IMR-90 (cell line): Measurements from ENCODE around the gene TBC1D4. TPM values are rescaled to one million over a fixed set of nuclear protein-coding genes. Genes with fewer than 3 reads are reported as not detected.
A peak's percentile ranks its signal among the peaks of the same experiment; 100 is the strongest.

Experiments used
- ATAC-seq: fragments of 200-7000 bp; cut with Tn5 transposase; 2 replicates; pipeline ENCODE4 v1.9.1; 2020; ENCODE audit warnings: low read depth, mild to moderate bottlenecking, moderate library complexity
- BruUV-seq: library from RNA; stranded (reverse); fragments of 400-500 nt; replicated peaks from 2 replicates; lab custom pipeline; 2021; lab: Mats Ljungman, UMichigan
- CTCF ChIA-PET: fragments of 300-600 bp; formaldehyde crosslinking; extraction: SDS; loops from one replicate; lab custom pipeline; 2021; ENCODE audit warnings: antibody characterized with exemption; lab: Yijun Ruan, JAX
- POLR2A ChIA-PET: fragments of 300-600 bp; sonication (Branson Sonifier 250); formaldehyde crosslinking; loops from one replicate; lab custom pipeline; 2022; ENCODE audit warnings: antibody characterized with exemption; ENCODE audit not compliant: unreplicated experiment; lab: Charles Lee
- DNase-seq: peaks from one replicate; pipeline ENCODE4 v3.0.0; 2013
- H2AFZ ChIP-seq: replicated peaks from 2 replicates; pipeline ENCODE3; 2013; ENCODE audit warnings: low read length, mild to moderate bottlenecking; ENCODE audit not compliant: poor library complexity
- H2AK5ac ChIP-seq: 2 replicates; pipeline ENCODE4 v1.6.1; 2013; ENCODE audit warnings: low read depth, low read length, inconsistent platforms
- H2AK9ac ChIP-seq: replicated peaks from 2 replicates; pipeline ENCODE3; 2013; ENCODE audit warnings: mild to moderate bottlenecking, low read depth, low read length, moderate library complexity; ENCODE audit not compliant: poor library complexity
- H2BK120ac ChIP-seq: 2 replicates; pipeline ENCODE4 v1.6.1; 2013; ENCODE audit warnings: low read depth, low read length, inconsistent platforms
- H2BK15ac ChIP-seq: 3 replicates; pipeline ENCODE4 v1.6.1; 2013; ENCODE audit warnings: low read depth, low read length, inconsistent platforms
- H2BK20ac ChIP-seq: 2 replicates; pipeline ENCODE4 v1.6.1; 2013; ENCODE audit warnings: low read depth, mild to moderate bottlenecking, inconsistent platforms, low read length, moderate library complexity
- H2BK5ac ChIP-seq: 2 replicates; pipeline ENCODE4 v1.6.1; 2013; ENCODE audit warnings: mild to moderate bottlenecking, low read depth, low read length, inconsistent platforms; ENCODE audit not compliant: poor library complexity, severe bottlenecking
- H3K14ac ChIP-seq: replicated peaks from 2 replicates; pipeline ENCODE4 v1.6.1; 2013; ENCODE audit warnings: low read depth, low read length, inconsistent platforms
- H3K18ac ChIP-seq: 2 replicates; pipeline ENCODE4 v1.6.1; 2013; ENCODE audit warnings: low read depth, low read length, control low read depth
- H3K23ac ChIP-seq: 2 replicates; pipeline ENCODE4 v1.6.1; 2013; ENCODE audit warnings: low read depth, low read length, inconsistent platforms
- H3K27ac ChIP-seq: 2 replicates; pipeline ENCODE4 v1.5.1; 2013; ENCODE audit warnings: mild to moderate bottlenecking, control low read depth, low read length; ENCODE audit not compliant: insufficient read depth
- H3K27me3 ChIP-seq: 2 replicates; pipeline ENCODE4 v1.6.1; 2013; ENCODE audit warnings: low read length; ENCODE audit not compliant: control insufficient read depth, insufficient read depth
- H3K36me3 ChIP-seq: 2 replicates; pipeline ENCODE4 v1.6.1; 2013; ENCODE audit warnings: low read length, mixed read lengths; ENCODE audit not compliant: control insufficient read depth, insufficient read depth
- H3K4ac ChIP-seq: 2 replicates; pipeline ENCODE4 v1.6.1; 2013; ENCODE audit warnings: low read depth, low read length, inconsistent platforms
- H3K4me1 ChIP-seq: 2 replicates; pipeline ENCODE4 v1.6.1; 2013; ENCODE audit warnings: low read length, mixed read lengths; ENCODE audit not compliant: control insufficient read depth, insufficient read depth
- H3K4me2 ChIP-seq: 2 replicates; pipeline ENCODE4 v1.6.1; 2013; ENCODE audit warnings: low read depth, mild to moderate bottlenecking, control low read depth, low read length, moderate library complexity
- H3K4me3 ChIP-seq: 2 replicates; pipeline ENCODE4 v1.5.1; 2013; ENCODE audit warnings: low read depth, mild to moderate bottlenecking, control low read depth, low read length, moderate library complexity; ENCODE audit not compliant: insufficient read depth
- H3K56ac ChIP-seq: 2 replicates; pipeline ENCODE4 v1.6.1; 2013; ENCODE audit warnings: low read length, inconsistent platforms; ENCODE audit not compliant: insufficient read depth; ENCODE audit errors: extremely low read depth
- H3K79me1 ChIP-seq, 2 experiments: 2 replicates each; pipeline ENCODE4 v1.6.1; 2013; ENCODE audit warnings: low read length in 2 of 2, inconsistent platforms in 1 of 2, low read depth in 1 of 2
- H3K9ac ChIP-seq: 2 replicates; pipeline ENCODE4 v1.6.1; 2013; ENCODE audit warnings: low read depth, low read length, control low read depth
- H3K9me1 ChIP-seq: 2 replicates; pipeline ENCODE4 v1.6.1; 2013; ENCODE audit warnings: low read length, inconsistent platforms; ENCODE audit not compliant: insufficient read depth
- H3K9me3 ChIP-seq: 2 replicates; pipeline ENCODE4 v1.6.1; 2013; ENCODE audit warnings: low read length; ENCODE audit not compliant: control insufficient read depth, insufficient read depth
- H4K20me1 ChIP-seq: 2 replicates; pipeline ENCODE4 v1.6.1; 2013; ENCODE audit warnings: low read length, inconsistent platforms; ENCODE audit not compliant: insufficient read depth
- H4K5ac ChIP-seq: 2 replicates; pipeline ENCODE4 v1.6.1; 2013; ENCODE audit warnings: mild to moderate bottlenecking, low read depth, low read length, control low read depth
- H4K8ac ChIP-seq, 2 experiments: 2 replicates each; pipeline ENCODE4 v1.6.1; 2013; ENCODE audit warnings: low read depth in 2 of 2, low read length in 2 of 2, control low read depth in 1 of 2, inconsistent platforms in 1 of 2
- H4K91ac ChIP-seq: 2 replicates; pipeline ENCODE4 v1.6.1; 2013; ENCODE audit warnings: low read depth, low read length, inconsistent platforms; ENCODE audit not compliant: insufficient read depth
- CTCF ChIP-seq: conservative IDR thresholded peaks from 2 replicates; pipeline ENCODE4 v1.5.1; 2012; ENCODE audit warnings: mild to moderate bottlenecking, low read depth, low read length, improper control_type of control experiment
- MAFK ChIP-seq: IDR thresholded peaks from 2 replicates; pipeline ENCODE4 v1.6.1; 2012; ENCODE audit warnings: low read depth, low read length, improper control_type of control experiment
- MXI1 ChIP-seq: IDR thresholded peaks from 2 replicates; pipeline ENCODE4 v1.6.1; 2012; ENCODE audit warnings: low read depth, mild to moderate bottlenecking, low read length, moderate library complexity, borderline replicate concordance
- RCOR1 ChIP-seq: IDR thresholded peaks from 2 replicates; pipeline ENCODE4 v1.6.1; 2012; ENCODE audit warnings: mild to moderate bottlenecking, low read length, improper control_type of control experiment; ENCODE audit not compliant: insufficient replicate concordance
- SMC3 ChIP-seq: fragments of 150-350 bp; IDR thresholded peaks from 2 replicates; pipeline ENCODE4 v1.6.1; 2016; ENCODE audit warnings: low read depth, mild to moderate bottlenecking, antibody characterized with exemption, low read length, moderate library complexity
- WGBS, 2 experiments: methylation state at CpG; one replicate each; pipeline versions ENCODE4 v1.1.5 to v1.1.7; 2013; ENCODE audit warnings: missing lambda C conversion rate in 2 of 2; ENCODE audit not compliant: insufficient read length in 1 of 2; ENCODE audit errors: extremely low coverage in 2 of 2; 5-methylcytosine and 5-hydroxymethylcytosine counted together
- dilution Hi-C: fragments of 300-500 bp; cut with HindIII; formaldehyde crosslinking; loops from one replicate; pipeline ENCODE4 v1.14.3; 2018; ENCODE audit warnings: low sequenced_read_pairs; ENCODE audit not compliant: unreplicated experiment
- in situ Hi-C: fragments of 300-500 bp; cut with MboI; formaldehyde crosslinking; loops from 3 replicates; pipeline ENCODE4 v1.14.3; 2019; ENCODE audit warnings: low sequenced_read_pairs, inconsistent platforms, mixed read lengths
- intact Hi-C: fragments of 100-400 bp; cut with micrococcal nuclease; formaldehyde crosslinking; loops from 2 replicates; pipeline ENCODE4 v1.10.0; 2022
- polyA plus RNA-seq, 3 experiments: library from polyadenylated mRNA; depleted of rRNA; stranded (reverse); fragments of >200 nt; gene quantifications; 2 replicates each; pipeline ENCODE4 v1.2.3, GENCODE V29; 2012; ENCODE audit warnings: low replicate concordance in 1 of 3
- total RNA-seq: library from RNA; depleted of rRNA; stranded (reverse); fragments of >200 nt; gene quantifications from 2 replicates; pipeline ENCODE4 v1.2.3, GENCODE V29; 2012
- TF ChIP-seq, protein P1 (sequence below): fragments of 150-350 bp; IDR thresholded peaks from 2 replicates; pipeline ENCODE4 v1.6.1; 2017; ENCODE audit warnings: mild to moderate bottlenecking, antibody characterized with exemption, low read length, low read depth

TBC1D4 gene
- total and polyA plus RNA-seq, 2 of the 4 experiments (the other 2 are of a cell fraction) = 7.5 to 22.8 TPM

GRCh38 chr13:75384879-75385707 lies 96.9 kb downstream of the TBC1D4 start:
- no peak overlapping the region for H2BK20ac ChIP-seq
- no peak overlapping the region for H3K4ac ChIP-seq
- H3K4me2 ChIP-seq = no peak overlapping the region
- DNase-seq (no peak), ATAC-seq (no peak)
- ChIA-PET POLR2A (no interaction called here), CTCF (no interaction called here)
- no peaks in the 10 kb centered on the region for H3K27me3 ChIP-seq
- 0 out of 2 replicates have a peak overlapping the region, but pooled peaks have one; percentile 14 for H3K14ac ChIP-seq
- H3K9me3 ChIP-seq = no peaks in the 10 kb centered on the region
- peaks cover 0 to 7% of the 10 kb centered on the region in 2 experiments; a peak in 2 of 4 replicates for H3K79me1 ChIP-seq
- H4K5ac ChIP-seq = no peak overlapping the region
- no peak overlapping the region for H4K8ac ChIP-seq
- no peak overlapping the region for H2AK5ac ChIP-seq
- in situ Hi-C loops (no loop called here), dilution Hi-C loops (no loop called here), intact Hi-C loops (loop anchor here (5.0 kb wide), 1 partner anchor 32 kb away; no protein-coding TSS in a partner anchor)
- no peak overlapping the region for H4K91ac ChIP-seq
- H3K9me1 ChIP-seq = no peaks in the 10 kb centered on the region; the same call in 1 of the 2 replicates
- H2AK9ac ChIP-seq = no peak overlapping the region
- no peak overlapping the region for H3K18ac ChIP-seq
- H2BK5ac ChIP-seq = no peak overlapping the region
- no peak overlapping the region for H2BK15ac ChIP-seq
- H3K9ac ChIP-seq = no peak overlapping the region
- TF ChIP-seq RCOR1 (no peak), MAFK (no peak), CTCF (no peak), MXI1 (no peak), SMC3 (no peak)
- TF ChIP-seq, protein P1, sequence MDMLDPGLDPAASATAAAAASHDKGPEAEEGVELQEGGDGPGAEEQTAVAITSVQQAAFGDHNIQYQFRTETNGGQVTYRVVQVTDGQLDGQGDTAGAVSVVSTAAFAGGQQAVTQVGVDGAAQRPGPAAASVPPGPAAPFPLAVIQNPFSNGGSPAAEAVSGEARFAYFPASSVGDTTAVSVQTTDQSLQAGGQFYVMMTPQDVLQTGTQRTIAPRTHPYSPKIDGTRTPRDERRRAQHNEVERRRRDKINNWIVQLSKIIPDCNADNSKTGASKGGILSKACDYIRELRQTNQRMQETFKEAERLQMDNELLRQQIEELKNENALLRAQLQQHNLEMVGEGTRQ = no peak
- H3K36me3 ChIP-seq = no peaks in the 10 kb centered on the region
- no peak overlapping the region for H3K23ac ChIP-seq
- H3K4me1 ChIP-seq = no peaks in the 10 kb centered on the region
- no peaks in the 10 kb centered on the region for H4K20me1 ChIP-seq
- BruUV-seq = no TSS peak
- no peak overlapping the region for H3K4me3 ChIP-seq
- H3K56ac ChIP-seq = no peak overlapping the region
- no peak overlapping the region for H2BK120ac ChIP-seq
- no CpG with 5 or more reads among the region's 9 CpGs for WGBS, 2 experiments
- no peak overlapping the region for H2AFZ ChIP-seq
- H3K27ac ChIP-seq = no peak overlapping the region
